AG04450 (cell line): Measurements from ENCODE around the gene GRXCR2. TPM values are rescaled to one million over a fixed set of nuclear protein-coding genes. Genes with fewer than 3 reads are reported as not detected.
A peak's percentile ranks its signal among the peaks of the same experiment; 100 is the strongest.

Source experiments
- CTCF ChIA-PET: fragments of 300-600, 350-600 bp; formaldehyde crosslinking; extraction: SDS; loops from one replicate; lab custom pipeline; 2022; ENCODE audit warnings: antibody characterized with exemption, inconsistent platforms; lab: Charles Lee
- POLR2A ChIA-PET: fragments of 350-600 bp; formaldehyde crosslinking; extraction: SDS; loops from one replicate; lab custom pipeline; 2021; ENCODE audit warnings: antibody characterized with exemption, inconsistent platforms; lab: Yijun Ruan, JAX
- DNase-seq: peaks from one replicate; pipeline ENCODE4 v3.0.0-alpha.2; 2011; ENCODE audit warnings: low read depth, low spot score
- H3K27ac ChIP-seq: one replicate; pipeline ENCODE4 v1.5.1; 2012; ENCODE audit warnings: low read depth, low read length, control low read depth
- H3K27me3 ChIP-seq: one replicate; pipeline ENCODE4 v1.6.0; 2012; ENCODE audit warnings: low read length; ENCODE audit not compliant: control insufficient read depth, insufficient read depth
- H3K4me3 ChIP-seq: 2 replicates; pipeline ENCODE4 v1.5.1; 2011; ENCODE audit warnings: mild to moderate bottlenecking, low read depth, low read length, control low read depth
- H3K9me3 ChIP-seq: 2 replicates; pipeline ENCODE4 v1.5.1; 2012; ENCODE audit warnings: low read length; ENCODE audit not compliant: control insufficient read depth, insufficient read depth
- CTCF ChIP-seq: IDR thresholded peaks from 2 replicates; pipeline ENCODE4 v1.5.1; 2011; ENCODE audit warnings: low read depth, low read length, control low read depth, inconsistent platforms
- polyA plus RNA-seq: library from polyadenylated mRNA; depleted of rRNA; stranded (reverse); fragments of >200 nt; gene quantifications from 2 replicates; pipeline ENCODE4 v1.2.3, GENCODE V29; 2011

Gene GRXCR2
- polyA plus RNA-seq, 1 experiment: not detected

- ChIA-PET POLR2A (no interaction called here), CTCF (interaction anchor here (1.5 to 3.2 kb wide), 2 partner anchors 10 to 1632 kb away, joined by 7 to 20 read pairs; no protein-coding TSS in a partner anchor)
- Histone ChIP-seq H3K9me3 (no peaks in the 10 kb centered on the region), H3K27me3 (no peaks in the 10 kb centered on the region), H3K27ac (no peak overlapping the region), H3K4me3 (peak overlapping the region; percentile 77)
- no peak for TF ChIP-seq CTCF
- no peak for DNase-seq
Observed at GRCh38 chr5:145835848-145836239, 37.0 kb downstream of the GRXCR2 start.

DNA sequence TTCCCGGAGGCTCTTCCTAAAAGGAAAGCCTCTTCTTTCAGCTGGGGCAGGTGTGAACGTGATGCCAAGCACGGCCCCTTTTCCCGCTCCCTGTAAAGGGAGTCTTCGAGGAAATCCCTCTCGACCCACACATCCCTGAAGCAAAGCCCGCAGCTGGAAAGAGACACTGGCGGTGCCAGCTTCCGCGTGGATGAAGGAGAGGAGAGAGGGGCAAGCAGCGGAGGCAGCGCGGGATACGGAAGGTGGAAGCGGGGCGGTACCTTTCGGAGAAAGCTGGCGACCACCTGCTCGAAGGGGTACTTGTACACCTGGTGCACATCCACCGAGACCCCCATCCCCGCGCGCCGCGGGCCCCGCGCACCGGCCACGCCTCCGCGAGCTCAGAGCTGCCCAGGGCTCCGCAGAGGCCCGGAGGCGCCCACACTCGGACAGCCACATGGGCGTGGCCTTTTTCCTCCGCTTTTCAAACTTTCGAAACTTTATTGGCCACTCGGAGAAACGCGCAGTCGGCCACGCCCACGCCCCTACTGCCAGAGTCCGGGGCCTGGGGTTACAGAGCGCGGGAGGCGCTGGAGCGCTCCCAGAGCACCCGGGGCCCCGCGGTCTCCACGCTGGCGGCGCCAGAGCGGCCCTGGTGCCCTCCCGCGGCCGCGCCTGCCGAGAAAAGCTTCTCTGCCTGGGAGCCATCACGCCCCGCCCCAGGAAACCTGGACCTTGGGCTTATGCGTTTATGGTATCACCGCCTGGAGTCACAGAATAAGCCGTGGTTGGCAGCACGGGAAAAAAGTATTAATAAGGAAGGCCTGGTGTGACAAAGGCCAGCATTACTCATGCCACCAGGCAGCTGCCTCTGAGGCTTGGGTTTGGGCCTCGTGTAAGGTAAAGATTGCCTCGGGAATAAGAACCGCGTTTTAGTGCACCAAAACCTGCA is 37.6 kb downstream of the GRXCR2 start, which contains the start of gene PRELID2:
TSS of gene PRELID2 (minus strand) at position 426 of the 931 bp plus-strand sequence. CDS start at position 335, 91 bp downstream.
- Histone ChIP-seq H3K4me3 (peak within 1 kb of the TSS; percentile 77), H3K27me3 (no peaks in the 10 kb centered on the region), H3K9me3 (no peaks in the 10 kb centered on the region), H3K27ac (no peak within 1 kb of the TSS)
- ChIA-PET CTCF (interaction anchor here (0.5 to 3.2 kb wide), 7 partner anchors 10 to 1631 kb away, joined by 3 to 20 read pairs (median 6); no protein-coding TSS in a partner anchor), POLR2A (interaction anchor here (2.1 kb wide), 1 partner anchor 20 kb away, joined by 9 read pairs; no protein-coding TSS in a partner anchor)
- DNase-seq: peak; percentile 61
- no peak for TF ChIP-seq CTCF

DNA sequence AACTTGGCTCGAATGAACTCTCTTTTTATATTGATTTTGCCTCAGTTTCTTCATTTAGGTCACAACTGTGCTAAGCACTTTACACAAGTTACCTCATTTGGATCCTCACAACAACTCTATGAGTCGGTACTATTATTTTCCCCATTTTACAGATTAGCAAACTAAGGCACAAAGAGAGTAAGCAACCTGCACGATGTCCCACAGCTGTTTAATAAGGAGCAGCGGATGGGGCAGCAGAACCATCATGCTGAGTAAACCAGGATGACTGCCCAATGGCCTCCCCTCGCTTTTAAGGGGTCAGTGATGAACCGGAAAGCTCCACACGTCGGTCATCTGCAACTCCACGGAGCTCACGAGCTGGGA is 38.3 kb downstream of the GRXCR2 start:
- no peak for TF ChIP-seq CTCF
- Histone ChIP-seq H3K27me3 (no peaks in the 10 kb centered on the region), H3K27ac (no peak overlapping the region), H3K9me3 (no peaks in the 10 kb centered on the region), H3K4me3 (peak overlapping the region; percentile 77)
- POLR2A ChIA-PET: interaction anchor here (2.1 kb wide), 1 partner anchor 21 kb away, joined by 9 read pairs; no protein-coding TSS in a partner anchor
- DNase-seq: no peak
- CTCF ChIA-PET: interaction anchor here (0.8 to 3.2 kb wide), 7 partner anchors 9 to 1631 kb away, joined by 3 to 20 read pairs (median 6); no protein-coding TSS in a partner anchor

- no peaks in the 10 kb centered on the region for H3K27me3 ChIP-seq
- H3K27ac ChIP-seq: no peak overlapping the region
- no peak overlapping the region for H3K4me3 ChIP-seq
- POLR2A ChIA-PET: interaction anchor here (2.1 kb wide), 1 partner anchor 22 kb away, joined by 9 read pairs; no protein-coding TSS in a partner anchor
- no peak for TF ChIP-seq CTCF
- no peak for DNase-seq
- no peaks in the 10 kb centered on the region for H3K9me3 ChIP-seq
- CTCF ChIA-PET: interaction anchor here (0.6 to 3.2 kb wide), 4 partner anchors 8 to 1630 kb away, joined by 3 to 7 read pairs (median 4); no protein-coding TSS in a partner anchor
Observed at GRCh38 chr5:145833631-145834200, 39.1 kb downstream of the GRXCR2 start.
